ENCODE results near the gene SNAPIN. TPM values are rescaled to one million over a fixed set of nuclear protein-coding genes. Genes with fewer than 3 reads are reported as not detected.

The SNAPIN gene
- total RNA-seq, 4 donors from 2014 or later, result 64.0 to 127 (median 90.0) TPM

- Histone ChIP-seq H3K4me3 (no peak overlapping the region), H3K27ac (peak overlapping the region; percentile 95 to 100 (median 100)), H3K36me3 (peaks cover 0 to 80% of the 10 kb centered on the region in 2 donors), H3K4me1 (peaks cover 84 to 94% of the 10 kb centered on the region in 2 donors), H3K27me3 (no peaks in the 10 kb centered on the region), H3K9me3 (no peaks in the 10 kb centered on the region)
- intact Hi-C loops (cut with DNase I; ENCODE audit: low total_unique reads) (no loop called here), in situ Hi-C loops (cut with MboI; ENCODE audit: low sequenced_read_pairs in 4 of 4) (no loop called here)
- DNase-seq (no peak), ATAC-seq (no peak)
- no peak for TF ChIP-seq POLR2A (IDR thresholded peaks at IDR 0.05)
- TF ChIP-seq, protein P1, sequence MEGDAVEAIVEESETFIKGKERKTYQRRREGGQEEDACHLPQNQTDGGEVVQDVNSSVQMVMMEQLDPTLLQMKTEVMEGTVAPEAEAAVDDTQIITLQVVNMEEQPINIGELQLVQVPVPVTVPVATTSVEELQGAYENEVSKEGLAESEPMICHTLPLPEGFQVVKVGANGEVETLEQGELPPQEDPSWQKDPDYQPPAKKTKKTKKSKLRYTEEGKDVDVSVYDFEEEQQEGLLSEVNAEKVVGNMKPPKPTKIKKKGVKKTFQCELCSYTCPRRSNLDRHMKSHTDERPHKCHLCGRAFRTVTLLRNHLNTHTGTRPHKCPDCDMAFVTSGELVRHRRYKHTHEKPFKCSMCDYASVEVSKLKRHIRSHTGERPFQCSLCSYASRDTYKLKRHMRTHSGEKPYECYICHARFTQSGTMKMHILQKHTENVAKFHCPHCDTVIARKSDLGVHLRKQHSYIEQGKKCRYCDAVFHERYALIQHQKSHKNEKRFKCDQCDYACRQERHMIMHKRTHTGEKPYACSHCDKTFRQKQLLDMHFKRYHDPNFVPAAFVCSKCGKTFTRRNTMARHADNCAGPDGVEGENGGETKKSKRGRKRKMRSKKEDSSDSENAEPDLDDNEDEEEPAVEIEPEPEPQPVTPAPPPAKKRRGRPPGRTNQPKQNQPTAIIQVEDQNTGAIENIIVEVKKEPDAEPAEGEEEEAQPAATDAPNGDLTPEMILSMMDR (IDR thresholded peaks at IDR 0.05 in 4 of 5, conservative IDR thresholded peaks at IDR 0.05 in 1 of 5), result no peak
Observed at GRCh38 chr1:153640861-153641260, 17.6 kb upstream of the SNAPIN start.

DNA sequence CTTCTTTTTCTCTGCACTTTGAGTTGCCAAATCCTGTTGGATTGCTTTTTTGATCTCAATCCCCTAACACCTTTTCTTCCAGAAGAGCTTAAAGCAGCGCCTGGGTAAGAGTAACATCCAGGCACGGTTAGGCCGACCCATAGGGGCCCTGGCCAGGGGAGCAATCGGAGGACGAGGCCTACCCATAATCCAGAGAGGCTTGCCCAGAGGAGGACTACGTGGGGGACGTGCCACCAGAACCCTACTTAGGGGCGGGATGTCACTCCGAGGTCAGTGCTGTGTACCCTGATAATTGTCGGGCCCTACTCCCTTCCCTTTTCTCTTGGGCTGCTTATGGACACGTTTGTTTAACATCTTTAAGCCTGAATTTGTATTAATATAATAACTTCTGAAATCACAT is 16.3 kb upstream of the SNAPIN start:
- H3K36me3 ChIP-seq, result peaks cover 0 to 79% of the 10 kb centered on the region in 2 donors
- intact Hi-C loops (cut with DNase I; ENCODE audit: low total_unique reads) (no loop called here), in situ Hi-C loops (cut with MboI; ENCODE audit: low sequenced_read_pairs in 4 of 4) (no loop called here)
- H3K27me3 ChIP-seq, result no peaks in the 10 kb centered on the region
- DNase-seq, result no peak
- no peak for ATAC-seq
- TF ChIP-seq POLR2A (IDR thresholded peaks at IDR 0.05), result no peak
- TF ChIP-seq, protein P1 (IDR thresholded peaks at IDR 0.05 in 4 of 5, conservative IDR thresholded peaks at IDR 0.05 in 1 of 5), result no peak
- H3K4me3 ChIP-seq, result no peak overlapping the region
- H3K4me1 ChIP-seq, result peaks cover 71 to 81% of the 10 kb centered on the region in 2 donors
- H3K9me3 ChIP-seq, result no peaks in the 10 kb centered on the region
- H3K27ac ChIP-seq, result peak overlapping the region; percentile 95 to 100 (median 100)

DNA sequence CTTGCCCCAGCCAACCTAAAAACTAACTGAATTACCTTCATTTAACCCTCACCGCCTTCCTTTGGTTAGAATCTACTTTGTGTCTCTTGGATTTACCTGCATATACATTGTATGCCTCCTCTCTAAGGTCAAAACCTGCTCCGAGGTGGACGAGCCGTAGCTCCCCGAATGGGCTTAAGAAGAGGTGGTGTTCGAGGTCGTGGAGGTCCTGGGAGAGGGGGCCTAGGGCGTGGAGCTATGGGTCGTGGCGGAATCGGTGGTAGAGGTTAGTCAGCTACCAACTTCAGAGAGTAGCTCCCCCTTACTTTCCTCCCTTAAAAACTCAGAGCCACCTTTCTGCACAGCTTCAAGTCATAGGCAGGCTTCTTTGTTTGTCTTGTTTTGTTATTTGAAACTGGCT is 15.4 kb upstream of the SNAPIN start:
- Histone ChIP-seq H3K27ac (peak overlapping the region; percentile 95 to 100 (median 100)), H3K4me3 (no peak overlapping the region), H3K36me3 (peaks cover 0 to 75% of the 10 kb centered on the region in 2 donors), H3K4me1 (peaks cover 66 to 80% of the 10 kb centered on the region in 2 donors), H3K27me3 (no peaks in the 10 kb centered on the region), H3K9me3 (no peaks in the 10 kb centered on the region)
- intact Hi-C loops (cut with DNase I; ENCODE audit: low total_unique reads), result no loop called here
- TF ChIP-seq, protein P1 (IDR thresholded peaks at IDR 0.05 in 4 of 5, conservative IDR thresholded peaks at IDR 0.05 in 1 of 5), result no peak
- no peak for TF ChIP-seq POLR2A (IDR thresholded peaks at IDR 0.05)
- in situ Hi-C loops (cut with MboI; ENCODE audit: low sequenced_read_pairs in 4 of 4), result no loop called here
- ATAC-seq, result no peak
- DNase-seq, result no peak

GRCh38 chr1:153643816-153644215 is 14.7 kb upstream of the SNAPIN start:
- H3K27me3 ChIP-seq, result no peaks in the 10 kb centered on the region
- DNase-seq, result no peak
- TF ChIP-seq, protein P1 (IDR thresholded peaks at IDR 0.05 in 4 of 5, conservative IDR thresholded peaks at IDR 0.05 in 1 of 5), result no peak
- no peak for TF ChIP-seq POLR2A (IDR thresholded peaks at IDR 0.05)
- H3K4me1 ChIP-seq, result peaks cover 64 to 80% of the 10 kb centered on the region in 2 donors
- intact Hi-C loops (cut with DNase I; ENCODE audit: low total_unique reads) (no loop called here), in situ Hi-C loops (cut with MboI; ENCODE audit: low sequenced_read_pairs in 4 of 4) (no loop called here)
- ATAC-seq, result no peak
- H3K27ac ChIP-seq, result peak overlapping the region; percentile 95 to 100 (median 100)
- H3K36me3 ChIP-seq, result peaks cover 0 to 68% of the 10 kb centered on the region in 2 donors
- H3K9me3 ChIP-seq, result no peaks in the 10 kb centered on the region
- no peak overlapping the region for H3K4me3 ChIP-seq

Measured in gastrocnemius medialis (tissue), 4 donors.